Lower leg skin (tissue), 3 donors: ENCODE results near the gene GHR.

Experiments used
- POLR2A ChIP-seq, 2 donors: fragments of 450-650 bp; IDR thresholded peaks; one replicate each; pipeline ENCODE4 v1.6.1; 2016 to 2017; ENCODE audit warnings: antibody characterized with exemption in 2 of 2, mild to moderate bottlenecking in 1 of 2, moderate library complexity in 1 of 2
- TF ChIP-seq, protein P1 (sequence below), 3 donors: fragments of 450-650 bp; IDR thresholded peaks; one replicate each; pipeline ENCODE4 v1.5.1; 2016; ENCODE audit warnings: antibody characterized with exemption in 3 of 3, mild to moderate bottlenecking in 3 of 3, moderate library complexity in 2 of 3

DNA sequence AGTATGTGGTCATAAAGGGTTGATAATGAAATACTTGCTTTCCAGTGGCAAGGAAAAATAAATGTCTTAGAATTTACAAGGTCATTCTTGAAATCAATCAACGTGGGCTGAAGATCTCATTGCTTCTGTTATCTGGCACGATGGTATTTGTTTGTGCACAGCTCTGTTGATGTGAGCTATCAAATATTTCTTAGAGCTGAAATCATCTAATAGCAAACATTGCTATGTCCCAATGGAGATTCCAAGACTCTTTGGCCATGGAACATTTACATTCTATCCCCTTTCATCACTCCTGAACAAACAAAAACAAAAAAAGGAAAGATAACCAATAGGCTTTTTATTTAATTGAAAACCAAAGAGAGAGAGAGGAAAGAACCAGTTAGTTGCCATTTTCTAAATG is 221.9 kb downstream of the GHR start:
- TF ChIP-seq, protein P1, sequence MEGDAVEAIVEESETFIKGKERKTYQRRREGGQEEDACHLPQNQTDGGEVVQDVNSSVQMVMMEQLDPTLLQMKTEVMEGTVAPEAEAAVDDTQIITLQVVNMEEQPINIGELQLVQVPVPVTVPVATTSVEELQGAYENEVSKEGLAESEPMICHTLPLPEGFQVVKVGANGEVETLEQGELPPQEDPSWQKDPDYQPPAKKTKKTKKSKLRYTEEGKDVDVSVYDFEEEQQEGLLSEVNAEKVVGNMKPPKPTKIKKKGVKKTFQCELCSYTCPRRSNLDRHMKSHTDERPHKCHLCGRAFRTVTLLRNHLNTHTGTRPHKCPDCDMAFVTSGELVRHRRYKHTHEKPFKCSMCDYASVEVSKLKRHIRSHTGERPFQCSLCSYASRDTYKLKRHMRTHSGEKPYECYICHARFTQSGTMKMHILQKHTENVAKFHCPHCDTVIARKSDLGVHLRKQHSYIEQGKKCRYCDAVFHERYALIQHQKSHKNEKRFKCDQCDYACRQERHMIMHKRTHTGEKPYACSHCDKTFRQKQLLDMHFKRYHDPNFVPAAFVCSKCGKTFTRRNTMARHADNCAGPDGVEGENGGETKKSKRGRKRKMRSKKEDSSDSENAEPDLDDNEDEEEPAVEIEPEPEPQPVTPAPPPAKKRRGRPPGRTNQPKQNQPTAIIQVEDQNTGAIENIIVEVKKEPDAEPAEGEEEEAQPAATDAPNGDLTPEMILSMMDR (IDR thresholded peaks at IDR 0.05): no peak
- TF ChIP-seq POLR2A (IDR thresholded peaks at IDR 0.05): no peak
